Lung (tissue), 12 donors: ENCODE measurements around the gene CASP3. TPM values are rescaled to one million over a fixed set of nuclear protein-coding genes. Genes with fewer than 3 reads are reported as not detected.

Experiments
- ATAC-seq: fragments of 200-7000 bp; cut with Tn5 transposase; one replicate; pipeline ENCODE4 v1.9.1; 2020; ENCODE audit warnings: moderate number of reproducible peaks; ENCODE audit not compliant: insufficient read depth, low FRiP score
- DNase-seq, 3 donors: peaks; one replicate each; pipeline ENCODE4 v3.0.0-alpha.2; 2013 to 2017
- H3K27ac ChIP-seq, 2 donors: one replicate each; pipeline ENCODE4 v1.5.1; 2013; ENCODE audit warnings: mild to moderate bottlenecking in 2 of 2, moderate library complexity in 2 of 2, control low read depth in 1 of 2, inconsistent platforms in 1 of 2, low read depth in 1 of 2, low read length in 1 of 2
- H3K27me3 ChIP-seq, 3 donors: one replicate each; pipeline ENCODE4 v1.5.1; 2013; ENCODE audit warnings: low read length in 2 of 3; ENCODE audit not compliant: control insufficient read depth in 3 of 3, insufficient read depth in 3 of 3
- H3K36me3 ChIP-seq, 4 donors: one replicate each; pipeline ENCODE4 v1.5.1; 2013; ENCODE audit warnings: low read length in 4 of 4, mild to moderate bottlenecking in 1 of 4, moderate library complexity in 1 of 4; ENCODE audit not compliant: control insufficient read depth in 4 of 4, insufficient read depth in 4 of 4
- H3K4me1 ChIP-seq, 5 donors: one replicate each; pipeline ENCODE4 v1.5.1; 2013; ENCODE audit warnings: low read length in 5 of 5, mild to moderate bottlenecking in 2 of 5, moderate library complexity in 1 of 5; ENCODE audit not compliant: control insufficient read depth in 5 of 5, insufficient read depth in 5 of 5
- H3K4me3 ChIP-seq: one replicate; pipeline ENCODE4 v1.5.1; 2013; ENCODE audit warnings: mild to moderate bottlenecking, control low read depth, moderate library complexity
- H3K9ac ChIP-seq, 2 donors: one replicate each; pipeline ENCODE4 v1.5.1; 2013; ENCODE audit warnings: low read length in 2 of 2, control low read depth in 1 of 2; ENCODE audit not compliant: insufficient read depth in 1 of 2
- H3K9me3 ChIP-seq, 4 donors: one replicate each; pipeline ENCODE4 v1.5.1; 2013; ENCODE audit warnings: low read length in 3 of 4, mild to moderate bottlenecking in 1 of 4, moderate library complexity in 1 of 4; ENCODE audit not compliant: control insufficient read depth in 4 of 4, insufficient read depth in 3 of 4
- CTCF ChIP-seq: IDR thresholded peaks from 2 replicates; pipeline ENCODE4 v1.5.1; 2012; ENCODE audit warnings: mild to moderate bottlenecking; ENCODE audit errors: control extremely low read depth, extremely low read depth
- WGBS, 2 donors: extraction: QIAGEN DNeasy Blood & Tissue Kit; methylation state at CpG; one replicate each; pipeline ENCODE4 v1.1.7; 2013; 5-methylcytosine and 5-hydroxymethylcytosine counted together
- polyA plus RNA-seq, 2 donors: library from polyadenylated mRNA; stranded (reverse); fragments of 200-250 nt; gene quantifications; one replicate each; pipeline ENCODE4 v1.2.1, GENCODE V29; 2013
- total RNA-seq, 2 donors: library from RNA; depleted of rRNA in 1 of 2; stranded (reverse); fragments of >200 nt in 1 of 2; gene quantifications; one replicate each; pipeline ENCODE4 v1.2.1, GENCODE V29; 2014 to 2021
- donor health status: control.
- donor health status: control.
- donor health status: Bipolar disorder and iron deficiency.
- donor health status: healthy.
- donor health status: DM: yes; HTN: yes; CAD: no.

Gene CASP3
- total and polyA plus RNA-seq, 4 donors = 9.3 to 30.4 (median 16.7) TPM

- Histone ChIP-seq H3K27me3 (no peaks in the 10 kb centered on the region), H3K36me3 (peaks cover 0 to 4% (median 3%) of the 10 kb centered on the region in 4 donors), H3K9me3 (no peaks in the 10 kb centered on the region), H3K9ac (no peak overlapping the region), H3K27ac (no peak overlapping the region), H3K4me1 (peaks cover 0 to 26% (median 12%) of the 10 kb centered on the region in 5 donors), H3K4me3 (no peak overlapping the region)
- 93 to 96% methylated on average over 8 of the region's 8 CpGs for WGBS, 2 donors
- TF ChIP-seq CTCF = no peak
- DNase-seq (no peak), ATAC-seq (no peak)
Measured at GRCh38 chr4:184651899-184652298, 2.7 kb upstream of the CASP3 start.

GRCh38 chr4:184649971-184650855, 966 bp upstream of the CASP3 start:
- ATAC-seq (no peak), DNase-seq (peak in 2 of 3 donors; percentile 61 to 70)
- H3K27ac ChIP-seq = peak overlapping the region; percentile 84 to 94
- H3K4me3 ChIP-seq = peak overlapping the region; percentile 89
- no peaks in the 10 kb centered on the region for H3K27me3 ChIP-seq
- H3K9me3 ChIP-seq = no peaks in the 10 kb centered on the region
- H3K4me1 ChIP-seq = peaks cover 0 to 27% (median 19%) of the 10 kb centered on the region in 5 donors
- peak overlapping the region; percentile 58 to 96 for H3K9ac ChIP-seq
- TF ChIP-seq CTCF = no peak
- H3K36me3 ChIP-seq = peaks cover 0 to 10% (median 1%) of the 10 kb centered on the region in 4 donors
- 34% methylated on average over 21 of the region's 21 CpGs for WGBS, 2 donors

GRCh38 chr4:184648313-184649025, 778 bp downstream of the CASP3 start:
- H3K4me1 ChIP-seq = peaks cover 0 to 27% (median 19%) of the 10 kb centered on the region in 5 donors
- DNase-seq (peak; percentile 54 to 67 (median 64)), ATAC-seq (peak; percentile 51)
- H3K9ac ChIP-seq = peak overlapping the region; percentile 63 to 80
- H3K27me3 ChIP-seq = no peaks in the 10 kb centered on the region
- H3K36me3 ChIP-seq = peaks cover 0 to 10% (median 1%) of the 10 kb centered on the region in 4 donors
- peak overlapping the region; percentile 99 for H3K27ac ChIP-seq
- peak overlapping the region; percentile 70 for H3K4me3 ChIP-seq
- 0% methylated on average over 50 to 52 of the region's 52 CpGs for WGBS, 2 donors
- no peaks in the 10 kb centered on the region for H3K9me3 ChIP-seq
- TF ChIP-seq CTCF = no peak
